Smooth muscle cell (in vitro differentiated cells): Measurements from ENCODE around the gene DPRX. TPM values are rescaled to one million over a fixed set of nuclear protein-coding genes. Genes with fewer than 3 reads are reported as not detected.

Source experiments
- DNase-seq: peaks from one replicate; lab custom pipeline; 2025; ENCODE audit not compliant: unreplicated experiment; lab: John Stamatoyannopoulos, UW
- H2AFZ ChIP-seq: fragments of 200-600 bp; sonication (generic); 2 replicates; pipeline ENCODE4 v1.6.0; 2016; ENCODE audit warnings: antibody characterized with exemption, low read depth, mild to moderate bottlenecking
- H3F3A ChIP-seq: fragments of 200-600 bp; sonication (generic); 2 replicates; pipeline ENCODE4 v1.6.0; 2017; ENCODE audit warnings: antibody characterized with exemption, low read depth
- H3K27ac ChIP-seq: fragments of 200-600 bp; sonication (generic); 2 replicates; pipeline ENCODE4 v1.5.1; 2016; ENCODE audit warnings: low read depth, mild to moderate bottlenecking
- H3K27me3 ChIP-seq: fragments of 200-600 bp; sonication (generic); 2 replicates; pipeline ENCODE4 v1.6.1; 2016; ENCODE audit warnings: low read depth, mild to moderate bottlenecking
- H3K36me3 ChIP-seq: fragments of 200-600 bp; sonication (generic); 2 replicates; pipeline ENCODE4 v1.5.1; 2016; ENCODE audit warnings: low read depth
- H3K4me1 ChIP-seq: fragments of 200-600 bp; sonication (generic); 2 replicates; pipeline ENCODE4 v1.5.1; 2016; ENCODE audit warnings: low read depth
- H3K4me2 ChIP-seq: fragments of 200-600 bp; sonication (generic); 2 replicates; pipeline ENCODE4 v1.6.0; 2016; ENCODE audit warnings: mild to moderate bottlenecking
- H3K4me3 ChIP-seq: fragments of 200-600 bp; sonication (generic); 2 replicates; pipeline ENCODE4 v1.5.1; 2016; ENCODE audit warnings: mild to moderate bottlenecking
- H3K79me2 ChIP-seq: fragments of 200-600 bp; sonication (generic); 2 replicates; pipeline ENCODE4 v1.6.0; 2016; ENCODE audit warnings: low read depth, mild to moderate bottlenecking
- H3K9ac ChIP-seq: fragments of 200-600 bp; sonication (generic); 2 replicates; pipeline ENCODE4 v1.6.0; 2016; ENCODE audit warnings: low read depth
- H3K9me3 ChIP-seq: fragments of 200-600 bp; sonication (generic); replicated peaks from 2 replicates; pipeline ENCODE4 v1.5.1; 2016; ENCODE audit warnings: low read depth
- H4K20me1 ChIP-seq: fragments of 200-600 bp; sonication (generic); 2 replicates; pipeline ENCODE4 v1.6.0; 2016; ENCODE audit warnings: low read depth
- WGBS: methylation state at CpG from one replicate; pipeline ENCODE4 v1.1.7; 2016; ENCODE audit warnings: low lambda C conversion rate; 5-methylcytosine and 5-hydroxymethylcytosine counted together
- polyA plus RNA-seq: library from polyadenylated mRNA; unstranded; fragments of >200 nt; fragmentation: Nextera tagmentation; extraction: Ambion mirVana; gene quantifications from 2 replicates; pipeline ENCODE4 v1.2.1, GENCODE V29; 2016
- total RNA-seq: library from RNA; depleted of rRNA; stranded (reverse); fragments of >200 nt; gene quantifications from 2 replicates; pipeline ENCODE4 v1.2.3, GENCODE V29; 2014
- TF ChIP-seq, protein P1 (sequence below): fragments of 200-600 bp; sonication (generic); IDR thresholded peaks from 2 replicates; pipeline ENCODE4 v1.5.1; 2017; ENCODE audit warnings: borderline replicate concordance, mild to moderate bottlenecking, antibody characterized with exemption; ENCODE audit not compliant: insufficient read depth, poor library complexity, severe bottlenecking

Gene DPRX
- total and polyA plus RNA-seq, 2 experiments from 2014 or later: not detected

DNA sequence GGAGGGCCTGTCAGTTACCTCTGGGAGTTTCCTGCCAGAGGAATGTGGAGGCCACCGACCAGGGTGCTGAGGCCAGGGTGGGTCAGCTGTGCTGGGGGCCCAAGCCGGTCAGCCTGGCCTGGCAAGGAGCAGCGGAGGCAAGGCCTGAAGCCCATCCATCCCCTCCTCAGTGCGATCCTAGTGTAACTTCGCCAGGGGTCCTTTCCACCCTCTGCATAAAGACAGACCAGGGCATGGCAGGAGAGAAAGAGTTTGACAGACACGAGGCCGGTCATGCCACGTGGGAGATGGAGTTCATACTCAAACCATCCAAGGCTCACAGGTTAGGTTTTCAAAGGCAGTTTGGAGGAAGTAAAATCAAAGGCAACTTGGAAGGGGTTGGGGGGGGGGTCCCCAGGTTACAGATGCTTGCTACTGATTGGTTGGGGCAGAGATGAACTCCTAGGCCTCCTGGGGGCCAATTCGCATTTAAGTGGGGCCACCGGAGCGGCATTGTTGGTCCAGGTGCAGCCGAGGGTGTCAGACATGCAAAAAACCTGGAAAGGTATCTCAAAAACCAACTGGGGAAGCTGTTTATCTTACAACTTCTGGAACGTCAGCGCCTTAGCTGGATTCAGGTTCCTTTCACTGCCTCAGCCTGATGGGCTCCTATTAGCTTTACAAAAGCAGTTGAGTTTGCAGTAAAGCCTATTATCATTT lies 36.8 kb upstream of the DPRX start:
- no peaks in the 10 kb centered on the region for H3K9me3 ChIP-seq
- DNase-seq: no peak

GRCh38 chr19:53595510-53595867 lies 36.3 kb upstream of the DPRX start:
- DNase-seq: no peak
- H3K9me3 ChIP-seq: no peaks in the 10 kb centered on the region
- no peak overlapping the region for H2AFZ ChIP-seq
- no peaks in the 10 kb centered on the region for H3K27me3 ChIP-seq
- no peaks in the 10 kb centered on the region for H3F3A ChIP-seq
- H3K4me3 ChIP-seq: no peak overlapping the region
- no peaks in the 10 kb centered on the region for H3K36me3 ChIP-seq
- H3K79me2 ChIP-seq: no peaks in the 10 kb centered on the region
- H4K20me1 ChIP-seq: no peaks in the 10 kb centered on the region
- TF ChIP-seq, protein P1, sequence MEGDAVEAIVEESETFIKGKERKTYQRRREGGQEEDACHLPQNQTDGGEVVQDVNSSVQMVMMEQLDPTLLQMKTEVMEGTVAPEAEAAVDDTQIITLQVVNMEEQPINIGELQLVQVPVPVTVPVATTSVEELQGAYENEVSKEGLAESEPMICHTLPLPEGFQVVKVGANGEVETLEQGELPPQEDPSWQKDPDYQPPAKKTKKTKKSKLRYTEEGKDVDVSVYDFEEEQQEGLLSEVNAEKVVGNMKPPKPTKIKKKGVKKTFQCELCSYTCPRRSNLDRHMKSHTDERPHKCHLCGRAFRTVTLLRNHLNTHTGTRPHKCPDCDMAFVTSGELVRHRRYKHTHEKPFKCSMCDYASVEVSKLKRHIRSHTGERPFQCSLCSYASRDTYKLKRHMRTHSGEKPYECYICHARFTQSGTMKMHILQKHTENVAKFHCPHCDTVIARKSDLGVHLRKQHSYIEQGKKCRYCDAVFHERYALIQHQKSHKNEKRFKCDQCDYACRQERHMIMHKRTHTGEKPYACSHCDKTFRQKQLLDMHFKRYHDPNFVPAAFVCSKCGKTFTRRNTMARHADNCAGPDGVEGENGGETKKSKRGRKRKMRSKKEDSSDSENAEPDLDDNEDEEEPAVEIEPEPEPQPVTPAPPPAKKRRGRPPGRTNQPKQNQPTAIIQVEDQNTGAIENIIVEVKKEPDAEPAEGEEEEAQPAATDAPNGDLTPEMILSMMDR: no peak
- 83% methylated on average over 9 of the region's 9 CpGs for WGBS
- H3K4me1 ChIP-seq: peaks cover 6% of the 10 kb centered on the region
- H3K9ac ChIP-seq: no peak overlapping the region
- H3K27ac ChIP-seq: no peak overlapping the region
- H3K4me2 ChIP-seq: no peak overlapping the region

More for the DNA sequence above, 36.8 kb upstream of the DPRX start:
- H3K4me3 ChIP-seq: no peak overlapping the region
- H3K4me1 ChIP-seq: peaks cover 6% of the 10 kb centered on the region
- H3K27ac ChIP-seq: no peak overlapping the region
- H3F3A ChIP-seq: no peaks in the 10 kb centered on the region
- H4K20me1 ChIP-seq: no peaks in the 10 kb centered on the region
- WGBS: 71% methylated on average over 14 of the region's 14 CpGs
- TF ChIP-seq, protein P1: no peak
- no peaks in the 10 kb centered on the region for H3K36me3 ChIP-seq
- H3K27me3 ChIP-seq: no peaks in the 10 kb centered on the region
- H2AFZ ChIP-seq: no peak overlapping the region
- no peaks in the 10 kb centered on the region for H3K79me2 ChIP-seq
- H3K4me2 ChIP-seq: no peak overlapping the region
- H3K9ac ChIP-seq: no peak overlapping the region

DNA sequence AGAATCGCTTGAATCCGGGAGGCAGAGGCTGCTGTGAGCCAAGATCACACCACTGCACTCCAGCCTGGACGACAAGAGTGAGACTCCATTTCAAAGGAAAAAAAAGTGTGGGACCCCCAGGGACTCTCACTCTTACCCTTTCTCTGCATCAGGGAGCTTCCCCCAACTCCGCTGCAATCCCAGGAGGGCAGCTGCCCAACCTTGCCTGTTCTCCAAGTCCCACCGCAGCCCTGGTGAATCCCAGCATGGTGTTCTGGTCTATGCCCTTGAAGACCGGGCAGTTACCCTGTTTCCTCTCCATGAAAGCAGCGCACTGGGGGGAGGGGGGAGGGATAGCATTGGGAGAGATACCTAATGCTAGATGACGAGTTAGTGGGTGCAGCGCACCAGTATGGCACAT lies 35.7 kb upstream of the DPRX start:
- Histone ChIP-seq H3K4me1 (peaks cover 6% of the 10 kb centered on the region), H3K4me3 (no peak overlapping the region), H3F3A (no peaks in the 10 kb centered on the region), H3K79me2 (no peaks in the 10 kb centered on the region), H3K4me2 (no peak overlapping the region), H2AFZ (no peak overlapping the region), H3K36me3 (no peaks in the 10 kb centered on the region), H3K27ac (no peak overlapping the region), H3K9me3 (no peaks in the 10 kb centered on the region), H3K9ac (no peak overlapping the region), H3K27me3 (no peaks in the 10 kb centered on the region), H4K20me1 (no peaks in the 10 kb centered on the region)
- WGBS: 84% methylated on average over 9 of the region's 9 CpGs
- no peak for DNase-seq
- TF ChIP-seq, protein P1: no peak

- TF ChIP-seq, protein P1: no peak
- H3K9ac ChIP-seq: no peak overlapping the region
- H3K36me3 ChIP-seq: no peaks in the 10 kb centered on the region
- H4K20me1 ChIP-seq: no peaks in the 10 kb centered on the region
- no peaks in the 10 kb centered on the region for H3K27me3 ChIP-seq
- H2AFZ ChIP-seq: no peak overlapping the region
- H3K9me3 ChIP-seq: no peaks in the 10 kb centered on the region
- DNase-seq: no peak
- peaks cover 6% of the 10 kb centered on the region for H3K4me1 ChIP-seq
- no peak overlapping the region for H3K27ac ChIP-seq
- H3K4me3 ChIP-seq: no peak overlapping the region
- H3F3A ChIP-seq: no peaks in the 10 kb centered on the region
- H3K79me2 ChIP-seq: no peaks in the 10 kb centered on the region
- H3K4me2 ChIP-seq: no peak overlapping the region
- WGBS: 69% methylated on average over 12 of the region's 12 CpGs
Observed at GRCh38 chr19:53597023-53597422, 34.8 kb upstream of the DPRX start.
